CD4-positive, alpha-beta T cell (primary cell): ENCODE measurements around the gene UBE4B. TPM values are rescaled to one million over a fixed set of nuclear protein-coding genes. Genes with fewer than 3 reads are reported as not detected.

Source experiments
- ATAC-seq: fragments of 200-7000 bp; cut with Tn5 transposase; one replicate; pipeline ENCODE4 v1.10.0; 2022; ENCODE audit warnings: mild to moderate bottlenecking; ENCODE audit not compliant: poor library complexity
- CTCF ChIA-PET: fragments of 350-600 bp; sonication (Branson Sonifier 250); formaldehyde crosslinking; loops from one replicate; lab custom pipeline; 2021; ENCODE audit warnings: antibody characterized with exemption, inconsistent platforms; lab: Charles Lee
- POLR2A ChIA-PET: fragments of 350-600 bp; sonication (Branson Sonifier 250); formaldehyde crosslinking; loops from one replicate; lab custom pipeline; 2021; ENCODE audit warnings: antibody characterized with exemption, inconsistent platforms; lab: Charles Lee
- DNase-seq, 14 experiments: peaks; one replicate each; pipeline ENCODE4 v3.0.0-alpha.2; 2013 to 2020; ENCODE audit warnings: mixed read lengths in 2 of 14
- H3K27ac ChIP-seq, 2 donors: one replicate each; pipeline versions ENCODE4 v1.5.1 to v1.7.0; 2013; ENCODE audit warnings: low read length in 2 of 2, low read depth in 1 of 2, mild to moderate bottlenecking in 1 of 2
- H3K27me3 ChIP-seq, 2 experiments: 1 replicate in 1 of 2; 2 replicates in 1 of 2; pipeline versions ENCODE4 v1.6.1 to v1.7.0; 2013; ENCODE audit warnings: low read length in 2 of 2, control low read depth in 1 of 2, mild to moderate bottlenecking in 1 of 2, moderate library complexity in 1 of 2; ENCODE audit not compliant: insufficient read depth in 2 of 2, control insufficient read depth in 1 of 2
- H3K36me3 ChIP-seq: one replicate; pipeline ENCODE4 v1.6.1; 2013; ENCODE audit warnings: low read length, control low read depth; ENCODE audit not compliant: insufficient read depth
- H3K4me1 ChIP-seq: one replicate; pipeline ENCODE4 v1.6.1; 2013; ENCODE audit warnings: low read length, control low read depth; ENCODE audit not compliant: insufficient read depth
- H3K4me3 ChIP-seq: one replicate; pipeline ENCODE4 v1.5.1; 2013; ENCODE audit warnings: mild to moderate bottlenecking, low read length, moderate library complexity
- H3K9me3 ChIP-seq, 2 experiments: 1 replicate in 1 of 2; 2 replicates in 1 of 2; pipeline versions ENCODE4 v1.6.1 to v1.7.0; 2013; ENCODE audit warnings: low read length in 2 of 2, mild to moderate bottlenecking in 2 of 2, control low read depth in 1 of 2, moderate library complexity in 1 of 2; ENCODE audit not compliant: control insufficient read depth in 1 of 2, insufficient read depth in 1 of 2
- H3K27ac Mint-ChIP-seq: one replicate; pipeline ENCODE4 v1.8.0; 2020; ENCODE audit warnings: mixed read lengths
- H3K27me3 Mint-ChIP-seq: one replicate; pipeline ENCODE4 v1.8.0; 2021; ENCODE audit warnings: mixed read lengths
- H3K36me3 Mint-ChIP-seq: one replicate; pipeline ENCODE4 v1.8.0; 2021; ENCODE audit warnings: low read depth, mixed read lengths
- H3K4me1 Mint-ChIP-seq: one replicate; pipeline ENCODE4 v1.8.0; 2021; ENCODE audit warnings: low read depth, mixed read lengths
- H3K4me3 Mint-ChIP-seq: one replicate; pipeline ENCODE4 v1.8.0; 2020; ENCODE audit warnings: mild to moderate bottlenecking, mixed read lengths
- H3K9me3 Mint-ChIP-seq: one replicate; pipeline ENCODE4 v1.8.0; 2020; ENCODE audit warnings: mixed read lengths
- intact Hi-C, 2 experiments: fragments of 100-400 bp; cut with DNase I in 1 of 2; cut with micrococcal nuclease in 1 of 2; formaldehyde crosslinking; loops; one replicate each; pipeline versions ENCODE4 v1.15.1 to v1.9.0; 2023 to 2025; cut with DNase I, micrococcal nuclease
- total RNA-seq, 174 experiments: library from RNA in 2 of 174; stranded (reverse) in 2 of 174; gene quantifications; one replicate each; pipeline ENCODE4 v1.2.3 and lab custom pipeline; 2021 to 2026
- TF ChIP-seq, protein P1 (sequence below): fragments of 200-600 bp; IDR thresholded peaks from one replicate; pipeline ENCODE4 v1.8.0; 2022; ENCODE audit warnings: antibody characterized with exemption, mild to moderate bottlenecking

Gene UBE4B
- total RNA-seq, 2 experiments from 2014 or later, result 27.9 to 28.7 TPM

DNA sequence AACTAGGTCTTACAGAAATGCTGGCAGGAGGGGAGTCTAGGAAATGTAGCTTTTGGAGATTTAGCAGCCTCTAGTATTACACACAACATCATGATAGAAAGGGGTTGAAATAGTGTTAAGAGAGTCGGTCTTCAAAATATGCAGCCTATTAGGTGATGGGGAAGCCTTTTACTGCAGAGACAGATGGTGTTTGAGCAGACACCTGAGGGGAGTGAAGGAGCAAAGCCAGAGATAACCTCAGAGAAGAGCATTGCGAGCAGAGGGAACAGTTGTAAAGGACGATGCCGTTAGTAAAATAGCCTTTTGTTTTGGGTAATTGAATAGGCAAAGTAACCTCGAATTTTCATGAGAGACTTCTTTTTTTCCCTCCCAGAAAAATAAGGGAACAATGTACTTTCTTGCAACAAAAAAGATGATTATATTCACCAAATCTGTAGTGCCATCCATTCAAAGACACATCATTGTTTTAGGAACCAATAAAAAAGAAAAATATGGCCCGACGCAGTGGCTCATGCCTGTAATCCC is 111.3 kb downstream of the UBE4B start:
- POLR2A ChIA-PET, result no interaction called here
- H3K4me3 ChIP-seq, result no peak overlapping the region
- no peaks in the 10 kb centered on the region for H3K9me3 ChIP-seq
- ATAC-seq (no peak), DNase-seq (no peak)
- TF ChIP-seq, protein P1, sequence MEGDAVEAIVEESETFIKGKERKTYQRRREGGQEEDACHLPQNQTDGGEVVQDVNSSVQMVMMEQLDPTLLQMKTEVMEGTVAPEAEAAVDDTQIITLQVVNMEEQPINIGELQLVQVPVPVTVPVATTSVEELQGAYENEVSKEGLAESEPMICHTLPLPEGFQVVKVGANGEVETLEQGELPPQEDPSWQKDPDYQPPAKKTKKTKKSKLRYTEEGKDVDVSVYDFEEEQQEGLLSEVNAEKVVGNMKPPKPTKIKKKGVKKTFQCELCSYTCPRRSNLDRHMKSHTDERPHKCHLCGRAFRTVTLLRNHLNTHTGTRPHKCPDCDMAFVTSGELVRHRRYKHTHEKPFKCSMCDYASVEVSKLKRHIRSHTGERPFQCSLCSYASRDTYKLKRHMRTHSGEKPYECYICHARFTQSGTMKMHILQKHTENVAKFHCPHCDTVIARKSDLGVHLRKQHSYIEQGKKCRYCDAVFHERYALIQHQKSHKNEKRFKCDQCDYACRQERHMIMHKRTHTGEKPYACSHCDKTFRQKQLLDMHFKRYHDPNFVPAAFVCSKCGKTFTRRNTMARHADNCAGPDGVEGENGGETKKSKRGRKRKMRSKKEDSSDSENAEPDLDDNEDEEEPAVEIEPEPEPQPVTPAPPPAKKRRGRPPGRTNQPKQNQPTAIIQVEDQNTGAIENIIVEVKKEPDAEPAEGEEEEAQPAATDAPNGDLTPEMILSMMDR, result no peak
- peaks cover 74% of the 10 kb centered on the region for H3K36me3 Mint-ChIP-seq
- no peaks in the 10 kb centered on the region for H3K4me1 ChIP-seq
- no peak overlapping the region for H3K27ac Mint-ChIP-seq
- CTCF ChIA-PET, result no interaction called here
- intact Hi-C loops, result no loop called here
- H3K4me3 Mint-ChIP-seq, result no peak overlapping the region
- H3K36me3 ChIP-seq, result peaks cover 35% of the 10 kb centered on the region
- no peaks in the 10 kb centered on the region for H3K4me1 Mint-ChIP-seq
- no peaks in the 10 kb centered on the region for H3K9me3 Mint-ChIP-seq
- H3K27me3 Mint-ChIP-seq, result no peaks in the 10 kb centered on the region
- H3K27me3 ChIP-seq, result no peaks in the 10 kb centered on the region
- no peak overlapping the region for H3K27ac ChIP-seq

DNA sequence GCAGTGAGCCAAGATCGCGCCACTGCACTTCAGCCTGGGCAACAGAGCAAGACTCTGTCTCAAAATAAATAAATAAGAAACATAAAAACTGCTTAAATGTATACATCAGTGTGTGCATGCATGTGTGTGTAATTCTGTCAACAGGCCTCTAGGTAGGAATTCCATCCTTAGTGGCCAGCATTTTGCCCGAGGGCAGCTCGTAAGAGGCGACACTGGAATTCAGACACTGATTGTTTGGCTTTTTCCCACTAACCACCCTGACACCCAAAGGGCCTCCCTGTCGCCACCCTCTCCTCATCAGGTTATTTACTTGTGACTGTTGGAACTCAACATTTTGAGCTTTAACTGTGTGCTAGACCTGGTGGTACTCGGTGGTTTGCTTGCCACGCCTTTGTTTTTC is 113.6 kb downstream of the UBE4B start:
- Mint-ChIP-seq H3K4me1 (no peaks in the 10 kb centered on the region), H3K4me3 (no peak overlapping the region), H3K36me3 (peaks cover 62% of the 10 kb centered on the region), H3K27ac (no peak overlapping the region), H3K27me3 (no peaks in the 10 kb centered on the region), H3K9me3 (no peaks in the 10 kb centered on the region)
- POLR2A ChIA-PET, result no interaction called here
- no peaks in the 10 kb centered on the region for H3K4me1 ChIP-seq
- CTCF ChIA-PET, result no interaction called here
- TF ChIP-seq, protein P1, result no peak
- ATAC-seq (no peak), DNase-seq (no peak)
- intact Hi-C loops, result no loop called here
- H3K36me3 ChIP-seq, result peaks cover 36% of the 10 kb centered on the region
- H3K4me3 ChIP-seq, result no peak overlapping the region
- no peak overlapping the region for H3K27ac ChIP-seq
- no peaks in the 10 kb centered on the region for H3K9me3 ChIP-seq
- H3K27me3 ChIP-seq, result no peaks in the 10 kb centered on the region

DNA sequence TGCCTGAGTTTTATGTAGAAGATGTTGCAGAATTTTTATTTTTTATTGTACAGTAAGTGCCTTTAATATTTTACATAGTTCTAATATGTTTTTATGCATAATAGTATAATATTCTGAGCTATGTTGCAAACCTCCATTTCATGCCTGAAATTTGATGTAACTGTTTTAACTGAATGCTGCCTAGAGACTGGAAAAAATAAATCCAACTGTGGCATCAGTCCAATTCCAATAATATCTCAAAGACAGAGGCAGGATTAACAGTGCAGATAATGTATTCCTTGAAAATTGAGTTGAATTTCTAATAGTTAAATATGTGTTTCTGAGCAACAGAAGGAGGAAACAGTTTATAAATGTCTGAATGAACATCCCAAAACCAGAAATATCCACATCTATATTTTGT is 116.5 kb downstream of the UBE4B start:
- DNase-seq (no peak), ATAC-seq (no peak)
- H3K9me3 ChIP-seq, result no peaks in the 10 kb centered on the region
- H3K4me1 ChIP-seq, result no peaks in the 10 kb centered on the region
- CTCF ChIA-PET, result no interaction called here
- no peak overlapping the region for H3K27ac Mint-ChIP-seq
- no peak overlapping the region for H3K4me3 Mint-ChIP-seq
- H3K27ac ChIP-seq, result no peak overlapping the region
- TF ChIP-seq, protein P1, result no peak
- H3K27me3 ChIP-seq, result no peaks in the 10 kb centered on the region
- H3K36me3 Mint-ChIP-seq, result peaks cover 37% of the 10 kb centered on the region
- H3K36me3 ChIP-seq, result peaks cover 31% of the 10 kb centered on the region
- H3K27me3 Mint-ChIP-seq, result no peaks in the 10 kb centered on the region
- intact Hi-C loops, result no loop called here
- H3K9me3 Mint-ChIP-seq, result no peaks in the 10 kb centered on the region
- POLR2A ChIA-PET, result no interaction called here
- no peak overlapping the region for H3K4me3 ChIP-seq
- H3K4me1 Mint-ChIP-seq, result no peaks in the 10 kb centered on the region
